ENCODE data around the gene F8A3.

GRCh38 chrX:155441097-155441496 is 17.3 kb downstream of the F8A3 start:
- TF ChIP-seq CTCF (IDR thresholded peaks at IDR 0.05): no peak
- no peak for TF ChIP-seq POLR2AphosphoS5 (IDR thresholded peaks at IDR 0.05)
- TF ChIP-seq POLR2A (IDR thresholded peaks at IDR 0.05): no peak

Measured in breast epithelium (tissue), 3 donors.